PC-3 (cell line): ENCODE measurements around the gene PLEKHH3. TPM values are rescaled to one million over a fixed set of nuclear protein-coding genes. Genes with fewer than 3 reads are reported as not detected.
"Not testable (repeated sequence)": the region's sequence is repeated elsewhere in the genome, so short reads cannot be mapped to it uniquely, and the experiment has no call there.

Experiments used
- ATAC-seq: fragments of 200-7000 bp; cut with Tn5 transposase; 2 replicates; pipeline ENCODE4 v1.9.1; 2020; ENCODE audit warnings: mild to moderate bottlenecking, moderate library complexity
- BruUV-seq: library from RNA; stranded (reverse); fragments of 400-500 nt; replicated peaks from 2 replicates; lab custom pipeline; 2021; lab: Mats Ljungman, UMichigan
- CTCF ChIA-PET: fragments of 300-600 bp; sonication (Branson Sonifier 250); formaldehyde crosslinking; loops from one replicate; lab custom pipeline; 2022; ENCODE audit warnings: antibody characterized with exemption; lab: Charles Lee
- POLR2A ChIA-PET: fragments of 300-600 bp; sonication (Branson Sonifier 250); formaldehyde crosslinking; loops from one replicate; lab custom pipeline; 2022; ENCODE audit warnings: antibody characterized with exemption; ENCODE audit not compliant: unreplicated experiment; lab: Charles Lee
- DNase-seq: peaks from one replicate; pipeline ENCODE4 v3.0.0-alpha.2; 2015
- H2AFZ ChIP-seq: fragments of 300-600 bp; sonication (generic); 2 replicates; pipeline ENCODE4 v1.6.0; 2016; ENCODE audit warnings: antibody characterized with exemption, low read length
- H3F3A ChIP-seq: fragments of 300-600 bp; sonication (generic); one replicate; pipeline ENCODE4 v1.6.0; 2017; ENCODE audit warnings: antibody characterized with exemption, low read length, control low read depth, mild to moderate bottlenecking; ENCODE audit not compliant: unreplicated experiment
- H3K27ac ChIP-seq: fragments of 300-600 bp; sonication (generic); 2 replicates; pipeline ENCODE4 v1.5.1; 2016; ENCODE audit warnings: mild to moderate bottlenecking, low read length
- H3K27me3 ChIP-seq: fragments of 300-600 bp; sonication (generic); 2 replicates; pipeline ENCODE4 v1.6.1; 2016; ENCODE audit warnings: low read length, mixed read lengths
- H3K36me3 ChIP-seq: fragments of 300-600 bp; sonication (generic); 2 replicates; pipeline ENCODE4 v1.6.1; 2016; ENCODE audit warnings: low read depth, mixed run types, low read length, mixed read lengths
- H3K4me1 ChIP-seq: fragments of 300-600 bp; sonication (generic); 2 replicates; pipeline ENCODE4 v1.5.1; 2016; ENCODE audit warnings: low read length; ENCODE audit not compliant: insufficient read depth
- H3K4me2 ChIP-seq: fragments of 300-600 bp; sonication (generic); 2 replicates; pipeline ENCODE4 v1.6.0; 2016; ENCODE audit warnings: low read length
- H3K4me3 ChIP-seq: fragments of 300-600 bp; sonication (generic); 2 replicates; pipeline ENCODE4 v1.5.1; 2016; ENCODE audit warnings: mild to moderate bottlenecking, low read length, mixed read lengths
- H3K79me2 ChIP-seq: fragments of 300-600 bp; sonication (generic); 2 replicates; pipeline ENCODE4 v1.6.1; 2017; ENCODE audit warnings: low read length, mixed read lengths
- H3K9ac ChIP-seq: fragments of 300-600 bp; sonication (generic); 2 replicates; pipeline ENCODE4 v1.6.0; 2016; ENCODE audit warnings: mild to moderate bottlenecking, low read length
- H3K9me2 ChIP-seq: fragments of 300-600 bp; sonication (generic); replicated peaks from 2 replicates; pipeline ENCODE4 v1.6.1; 2016; ENCODE audit warnings: mixed run types, low read length, mixed read lengths
- H3K9me3 ChIP-seq: fragments of 300-600 bp; sonication (generic); 2 replicates; pipeline ENCODE4 v1.6.1; 2016; ENCODE audit warnings: low read length, mixed read lengths
- H4K20me1 ChIP-seq: fragments of 300-600 bp; sonication (generic); 2 replicates; pipeline ENCODE4 v1.6.1; 2016; ENCODE audit warnings: low read length, mixed read lengths
- CTCF ChIP-seq: fragments of 300-600 bp; sonication (generic); conservative IDR thresholded peaks from 2 replicates; pipeline ENCODE4 v1.5.1; 2017; ENCODE audit warnings: antibody characterized with exemption, low read depth, mild to moderate bottlenecking, low read length
- EZH2 ChIP-seq: fragments of 300-600 bp; sonication (generic); IDR thresholded peaks from one replicate; pipeline ENCODE4 v1.6.1; 2017; ENCODE audit warnings: antibody characterized with exemption, mild to moderate bottlenecking, low read length; ENCODE audit not compliant: unreplicated experiment
- EZH2phosphoT487 ChIP-seq: fragments of 300-600 bp; sonication (generic); IDR thresholded peaks from 2 replicates; pipeline ENCODE4 v1.6.1; 2018; ENCODE audit warnings: mild to moderate bottlenecking, antibody characterized with exemption, low read length, borderline replicate concordance
- intact Hi-C: fragments of 100-400 bp; cut with micrococcal nuclease; formaldehyde crosslinking; loops from 2 replicates; pipeline ENCODE4 v1.9.0; 2023
- total RNA-seq: library from RNA; depleted of rRNA; stranded (reverse); fragments of >200 nt; gene quantifications from 2 replicates; pipeline ENCODE4 v1.2.3, GENCODE V29; 2014

PLEKHH3 gene
- total RNA-seq, 1 experiment from 2014 or later, result 20.1 TPM

GRCh38 chr17:42632949-42633444 lies 43.8 kb downstream of the PLEKHH3 start:
- intact Hi-C loops, result no loop called here
- Histone ChIP-seq H3K9me3 (no peaks in the 10 kb centered on the region), H3K9me2 (no peaks in the 10 kb centered on the region), H2AFZ (no peak overlapping the region), H3K27me3 (no peaks in the 10 kb centered on the region), H4K20me1 (no peaks in the 10 kb centered on the region), H3K36me3 (no peaks in the 10 kb centered on the region), H3K27ac (no peak overlapping the region), H3K4me1 (no peaks in the 10 kb centered on the region), H3K4me3 (no peak overlapping the region), H3F3A (no peaks in the 10 kb centered on the region), H3K9ac (no peak overlapping the region), H3K79me2 (no peaks in the 10 kb centered on the region), H3K4me2 (no peak overlapping the region)
- ChIA-PET POLR2A (no interaction called here), CTCF (no interaction called here)
- no TSS peak for BruUV-seq
- no peak for DNase-seq
- no peak for ATAC-seq
- no peak for TF ChIP-seq EZH2phosphoT487
- no peak for TF ChIP-seq EZH2
- no peak for TF ChIP-seq CTCF

GRCh38 chr17:42629411-42630009 lies 47.3 kb downstream of the PLEKHH3 start:
- CTCF ChIA-PET, result no interaction called here
- H3K27me3 ChIP-seq, result no peaks in the 10 kb centered on the region
- no peaks in the 10 kb centered on the region for H3K9me3 ChIP-seq
- H3K9ac ChIP-seq, result no peak overlapping the region
- no peaks in the 10 kb centered on the region for H3F3A ChIP-seq
- BruUV-seq, result no TSS peak
- H3K4me1 ChIP-seq, result peaks cover 2% of the 10 kb centered on the region; the same call in 1 of the 2 replicates
- no peak for DNase-seq
- H3K36me3 ChIP-seq, result no peaks in the 10 kb centered on the region
- TF ChIP-seq EZH2, result no peak
- TF ChIP-seq CTCF, result no peak
- TF ChIP-seq EZH2phosphoT487, result no peak
- no peaks in the 10 kb centered on the region for H3K9me2 ChIP-seq
- intact Hi-C loops, result no loop called here
- no peaks in the 10 kb centered on the region for H4K20me1 ChIP-seq
- H3K27ac ChIP-seq, result no peak overlapping the region
- ATAC-seq, result no peak
- H2AFZ ChIP-seq, result no peak overlapping the region
- H3K4me3 ChIP-seq, result no peak overlapping the region
- POLR2A ChIA-PET, result no interaction called here
- H3K79me2 ChIP-seq, result no peaks in the 10 kb centered on the region
- H3K4me2 ChIP-seq, result no peak overlapping the region

GRCh38 chr17:42627032-42627764 lies 49.6 kb downstream of the PLEKHH3 start:
- intact Hi-C loops, CTCF ChIA-PET, ATAC-seq: not testable (repeated sequence)

More at GRCh38 chr17:42627032-42627764, 49.6 kb downstream of the PLEKHH3 start:
- H3K36me3 ChIP-seq, H3K4me2 ChIP-seq, H4K20me1 ChIP-seq, H3K9me2 ChIP-seq, DNase-seq, H3F3A ChIP-seq, H2AFZ ChIP-seq, H3K4me3 ChIP-seq, H3K9me3 ChIP-seq, H3K27me3 ChIP-seq, H3K27ac ChIP-seq, H3K79me2 ChIP-seq, BruUV-seq, H3K9ac ChIP-seq, POLR2A ChIA-PET: not testable (repeated sequence)
- H3K4me1 ChIP-seq, result peaks cover 12% of the 10 kb centered on the region
